H1 (cell line): ENCODE measurements around the gene RTEL1. TPM values are rescaled to one million over a fixed set of nuclear protein-coding genes. Genes with fewer than 3 reads are reported as not detected.

Source experiments
- polyA plus RNA-seq, 7 experiments: library from polyadenylated mRNA; depleted of rRNA in 3 of 7; stranded (reverse) in 5 of 7; unstranded in 2 of 7; fragments of >200 nt in 5 of 7; fragments of 200-250 nt in 2 of 7; gene quantifications; 1 replicate in 5 of 7; 2 replicates in 1 of 7; 4 replicates in 1 of 7; pipeline versions ENCODE4 v1.2.1 to v1.2.3, GENCODE V29; 2011 to 2013; ENCODE audit warnings: missing spikeins in 2 of 7, mixed read lengths in 2 of 7
- small RNA-seq: library from polyadenylated mRNA; stranded (forward); fragments of <200 nt; extraction: miRNeasy Mini kit (QIAGEN cat#:217004); gene quantifications from one replicate; pipeline ENCODE3, GENCODE V24; 2013; ENCODE audit not compliant: insufficient read depth
- total RNA-seq: library from RNA; stranded (reverse); fragmentation: NEBNext Ultra II Directional; extraction: Animal tissue kit (Norgen Biotek cat#: 25700); gene quantifications from 2 replicates; pipeline ENCODE4 v1.2.1, GENCODE V29; 2021

The RTEL1 gene
- total and polyA plus RNA-seq, 2 of the 8 experiments (the other 6 are each of a cell fraction or from before 2014, with no cell fraction given): 16.2 to 37.1 TPM

Small RNA genes within 50 kb of the gene (small RNA-seq; reads per million reads assigned to genes)
- gene LIME1 (not detected), gene TNFRSF6B (not detected)

Other genes starting within 250 kb of the RTEL1 start
- gene KCNQ2, start 185.7 kb upstream of the RTEL1 start, total RNA-seq: 82.6 and 88.6 TPM in 2 replicates
- gene KCNQ2, start 185.7 kb upstream of the RTEL1 start, polyA plus RNA-seq (2011; rRNA removed): 243 and 277 TPM in 2 replicates
- 25.8 and 27.9 TPM in 2 replicates for gene EEF1A2, start 159.2 kb upstream of the RTEL1 start, total RNA-seq
- gene EEF1A2, start 159.2 kb upstream of the RTEL1 start, polyA plus RNA-seq (2011; rRNA removed): 7.4 and 17.5 TPM in 2 replicates
- 125 and 138 TPM in 2 replicates for gene PPDPF, start 137.5 kb upstream of the RTEL1 start, total RNA-seq
- gene PPDPF, start 137.5 kb upstream of the RTEL1 start, polyA plus RNA-seq (2011; rRNA removed): 30.5 and 49.9 TPM in 2 replicates
- 0.17 and 0.19 TPM in 2 replicates for gene PTK6, start 120.9 kb upstream of the RTEL1 start, total RNA-seq
- gene PTK6, start 120.9 kb upstream of the RTEL1 start, polyA plus RNA-seq (2011; rRNA removed): 0.12 and 0.30 TPM in 2 replicates
- 0.29 and 0.76 TPM in 2 replicates for gene SRMS, start 110.6 kb upstream of the RTEL1 start, total RNA-seq
- gene SRMS, start 110.6 kb upstream of the RTEL1 start, polyA plus RNA-seq (2011; rRNA removed): 0.39 and 0.66 TPM in 2 replicates
- 2.5 and 2.6 TPM in 2 replicates for gene FNDC11, start 104.2 kb upstream of the RTEL1 start, total RNA-seq
- gene FNDC11, start 104.2 kb upstream of the RTEL1 start, polyA plus RNA-seq (2011; rRNA removed): 8.8 and 13.5 TPM in 2 replicates
- 17.5 and 18.2 TPM in 2 replicates for gene HELZ2, start 84.1 kb upstream of the RTEL1 start, total RNA-seq
- gene HELZ2, start 84.1 kb upstream of the RTEL1 start, polyA plus RNA-seq (2011; rRNA removed): 7.9 and 14.0 TPM in 2 replicates
- gene GMEB2, start 31.2 kb upstream of the RTEL1 start, total RNA-seq: 12.9 and 14.2 TPM in 2 replicates
- 14.2 and 19.1 TPM in 2 replicates for gene GMEB2, start 31.2 kb upstream of the RTEL1 start, polyA plus RNA-seq (2011; rRNA removed)
- gene STMN3, start 4.9 kb upstream of the RTEL1 start, total RNA-seq: 63.1 and 71.6 TPM in 2 replicates
- 51.5 and 70.8 TPM in 2 replicates for gene STMN3, start 4.9 kb upstream of the RTEL1 start, polyA plus RNA-seq (2011; rRNA removed)
- not detected in 2 replicates for gene TNFRSF6B, start 38.3 kb downstream of the RTEL1 start, total RNA-seq
- gene TNFRSF6B, start 38.3 kb downstream of the RTEL1 start, polyA plus RNA-seq (2011; rRNA removed): 3.1 and 5.4 TPM in 2 replicates
- 21.9 and 22.9 TPM in 2 replicates for gene ARFRP1, start 49.7 kb downstream of the RTEL1 start, total RNA-seq
- gene ARFRP1, start 49.7 kb downstream of the RTEL1 start, polyA plus RNA-seq (2011; rRNA removed): 12.9 and 19.4 TPM in 2 replicates
- gene ZGPAT, start 49.7 kb downstream of the RTEL1 start, total RNA-seq: 21.4 and 24.9 TPM in 2 replicates
- gene ZGPAT, start 49.7 kb downstream of the RTEL1 start, polyA plus RNA-seq (2011; rRNA removed): 14.5 and 21.5 TPM in 2 replicates
- gene LIME1, start 78.4 kb downstream of the RTEL1 start, total RNA-seq: 3.3 and 4.5 TPM in 2 replicates
- 5.9 and 9.5 TPM in 2 replicates for gene LIME1, start 78.4 kb downstream of the RTEL1 start, polyA plus RNA-seq (2011; rRNA removed)
- 25.0 and 29.1 TPM in 2 replicates for gene SLC2A4RG, start 81.5 kb downstream of the RTEL1 start, total RNA-seq
- gene SLC2A4RG, start 81.5 kb downstream of the RTEL1 start, polyA plus RNA-seq (2011; rRNA removed): 15.9 and 32.9 TPM in 2 replicates
- 21.1 and 22.4 TPM in 2 replicates for gene ZBTB46, start 173.0 kb downstream of the RTEL1 start, total RNA-seq
- gene ZBTB46, start 173.0 kb downstream of the RTEL1 start, polyA plus RNA-seq (2011; rRNA removed): 6.4 and 10.7 TPM in 2 replicates
- gene ABHD16B, start 203.2 kb downstream of the RTEL1 start, total RNA-seq: not detected in 2 replicates
- gene ABHD16B, start 203.2 kb downstream of the RTEL1 start, polyA plus RNA-seq (2011; rRNA removed): 0.05 TPM in 1 of 2 replicates, not detected in the other
- gene TPD52L2, start 207.0 kb downstream of the RTEL1 start, total RNA-seq: 77.1 and 78.1 TPM in 2 replicates
- gene TPD52L2, start 207.0 kb downstream of the RTEL1 start, polyA plus RNA-seq (2011; rRNA removed): 80.2 and 96.5 TPM in 2 replicates
- gene DNAJC5, start 236.8 kb downstream of the RTEL1 start, total RNA-seq: 31.2 and 32.8 TPM in 2 replicates
- 19.2 and 25.0 TPM in 2 replicates for gene DNAJC5, start 236.8 kb downstream of the RTEL1 start, polyA plus RNA-seq (2011; rRNA removed)